DMS53 (cell line): ENCODE measurements around the gene FBXL15.

Experiments used
- DNase-seq: peaks from one replicate; lab custom pipeline; 2025; lab: John Stamatoyannopoulos, UW

FBXL15 gene

DNA sequence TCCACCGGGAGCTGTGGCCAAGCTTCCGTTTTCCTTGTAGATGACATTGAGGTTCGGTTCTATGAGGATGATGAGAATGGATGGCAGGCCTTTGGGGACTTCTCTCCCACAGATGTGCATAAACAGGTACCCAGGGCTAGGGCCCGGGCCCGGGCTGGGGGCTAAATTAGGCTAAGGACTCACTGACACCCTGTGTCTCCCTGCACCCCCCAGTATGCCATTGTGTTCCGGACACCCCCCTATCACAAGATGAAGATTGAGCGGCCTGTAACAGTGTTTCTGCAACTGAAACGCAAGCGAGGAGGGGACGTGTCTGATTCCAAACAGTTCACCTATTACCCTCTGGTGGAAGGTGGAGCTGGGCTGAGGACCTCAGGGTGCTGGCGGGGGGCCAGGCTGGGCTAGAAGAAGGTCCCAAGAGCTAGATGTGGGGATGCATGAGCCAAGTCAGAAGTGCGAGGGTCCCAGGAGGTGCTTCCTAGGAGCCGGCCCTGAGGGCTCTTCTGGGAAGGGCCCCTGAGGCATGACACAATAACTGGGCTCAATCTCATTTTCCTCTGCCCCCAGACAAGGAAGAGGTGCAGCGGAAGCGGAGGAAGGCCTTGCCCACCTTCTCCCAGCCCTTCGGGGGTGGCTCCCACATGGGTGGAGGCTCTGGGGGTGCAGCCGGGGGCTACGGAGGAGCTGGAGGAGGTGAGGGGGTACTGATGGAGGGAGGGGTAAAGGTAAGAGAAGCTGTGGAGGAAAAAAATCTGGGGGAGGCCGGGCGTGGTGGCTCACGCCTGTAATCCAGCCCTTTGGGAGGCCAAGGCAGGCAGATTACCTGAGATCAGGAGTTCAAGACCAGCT lies 22.2 kb upstream of the FBXL15 start:
- no peak for DNase-seq

DNA sequence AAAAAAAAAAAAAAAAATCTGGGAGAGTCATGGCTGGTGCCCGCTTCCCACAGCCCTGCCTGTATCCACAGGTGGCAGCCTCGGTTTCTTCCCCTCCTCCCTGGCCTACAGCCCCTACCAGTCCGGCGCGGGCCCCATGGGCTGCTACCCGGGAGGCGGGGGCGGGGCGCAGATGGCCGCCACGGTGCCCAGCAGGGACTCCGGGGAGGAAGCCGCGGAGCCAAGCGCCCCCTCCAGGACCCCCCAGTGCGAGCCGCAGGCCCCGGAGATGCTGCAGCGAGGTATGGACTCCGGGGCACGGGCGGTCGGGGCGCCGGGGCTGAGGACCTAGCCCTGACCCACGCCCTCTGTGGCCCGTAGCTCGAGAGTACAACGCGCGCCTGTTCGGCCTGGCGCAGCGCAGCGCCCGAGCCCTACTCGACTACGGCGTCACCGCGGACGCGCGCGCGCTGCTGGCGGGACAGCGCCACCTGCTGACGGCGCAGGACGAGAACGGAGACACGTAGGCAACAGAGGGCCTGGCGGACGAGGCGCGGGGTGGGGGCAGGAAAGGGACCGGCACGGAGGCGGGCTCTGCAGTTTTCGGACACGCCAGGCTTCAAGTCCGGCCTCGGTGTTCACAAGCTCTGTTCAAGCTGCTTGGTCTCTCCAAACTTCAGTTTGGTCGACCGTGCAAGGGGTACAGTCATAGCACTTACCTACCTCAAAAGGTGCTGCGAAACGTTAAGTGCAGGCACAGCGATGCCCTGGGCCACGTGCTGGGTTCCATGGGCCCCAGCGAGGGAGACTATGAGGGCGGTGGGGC lies 21.2 kb upstream of the FBXL15 start:
- peak; percentile 94 for DNase-seq

DNA sequence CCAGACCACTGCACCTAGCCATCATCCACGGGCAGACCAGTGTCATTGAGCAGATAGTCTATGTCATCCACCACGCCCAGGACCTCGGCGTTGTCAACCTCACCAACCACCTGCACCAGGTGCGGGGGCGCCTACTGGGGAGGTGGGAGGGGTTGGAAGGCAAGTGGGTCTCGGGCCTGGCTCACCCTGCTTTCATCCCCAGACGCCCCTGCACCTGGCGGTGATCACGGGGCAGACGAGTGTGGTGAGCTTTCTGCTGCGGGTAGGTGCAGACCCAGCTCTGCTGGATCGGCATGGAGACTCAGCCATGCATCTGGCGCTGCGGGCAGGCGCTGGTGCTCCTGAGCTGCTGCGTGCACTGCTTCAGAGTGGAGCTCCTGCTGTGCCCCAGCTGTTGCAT lies 20.6 kb upstream of the FBXL15 start:
- DNase-seq = no peak

DNA sequence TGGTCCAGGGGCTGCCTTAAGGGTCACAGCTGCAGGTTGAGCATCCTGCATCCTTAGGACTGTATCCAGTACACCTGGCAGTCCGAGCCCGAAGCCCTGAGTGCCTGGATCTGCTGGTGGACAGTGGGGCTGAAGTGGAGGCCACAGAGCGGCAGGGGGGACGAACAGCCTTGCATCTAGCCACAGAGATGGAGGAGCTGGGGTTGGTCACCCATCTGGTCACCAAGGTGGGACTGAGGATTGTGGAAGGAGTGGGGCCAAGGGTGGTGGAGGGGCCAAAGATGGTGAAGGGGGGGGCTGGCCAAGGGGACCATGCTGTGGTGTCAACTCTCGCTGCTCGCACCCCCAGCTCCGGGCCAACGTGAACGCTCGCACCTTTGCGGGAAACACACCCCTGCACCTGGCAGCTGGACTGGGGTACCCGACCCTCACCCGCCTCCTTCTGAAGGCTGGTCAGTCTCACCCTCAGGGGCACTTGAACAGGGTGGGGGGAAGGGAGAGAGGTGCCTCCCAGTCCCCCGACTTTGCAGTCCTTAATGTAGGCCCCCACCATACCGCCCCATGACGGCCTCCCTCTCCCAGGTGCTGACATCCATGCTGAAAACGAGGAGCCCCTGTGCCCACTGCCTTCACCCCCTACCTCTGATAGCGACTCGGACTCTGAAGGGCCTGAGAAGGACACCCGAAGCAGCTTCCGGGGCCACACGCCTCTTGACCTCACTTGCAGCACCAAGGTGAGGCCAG lies 19.9 kb upstream of the FBXL15 start:
- no peak for DNase-seq

DNA sequence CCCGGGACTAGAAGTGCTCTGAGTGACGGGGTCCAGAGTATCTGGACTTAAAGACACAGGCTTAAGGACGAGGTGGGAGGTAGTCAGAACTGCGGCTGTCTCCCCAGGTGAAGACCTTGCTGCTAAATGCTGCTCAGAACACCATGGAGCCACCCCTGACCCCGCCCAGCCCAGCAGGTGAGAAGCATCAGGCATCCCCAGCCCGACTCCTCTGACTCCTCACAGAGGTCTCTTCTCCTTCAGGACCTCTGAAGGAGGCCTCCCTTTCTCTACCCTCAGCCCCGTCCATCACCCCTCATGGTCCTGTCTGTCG lies 19.3 kb upstream of the FBXL15 start:
- DNase-seq = no peak

DNA sequence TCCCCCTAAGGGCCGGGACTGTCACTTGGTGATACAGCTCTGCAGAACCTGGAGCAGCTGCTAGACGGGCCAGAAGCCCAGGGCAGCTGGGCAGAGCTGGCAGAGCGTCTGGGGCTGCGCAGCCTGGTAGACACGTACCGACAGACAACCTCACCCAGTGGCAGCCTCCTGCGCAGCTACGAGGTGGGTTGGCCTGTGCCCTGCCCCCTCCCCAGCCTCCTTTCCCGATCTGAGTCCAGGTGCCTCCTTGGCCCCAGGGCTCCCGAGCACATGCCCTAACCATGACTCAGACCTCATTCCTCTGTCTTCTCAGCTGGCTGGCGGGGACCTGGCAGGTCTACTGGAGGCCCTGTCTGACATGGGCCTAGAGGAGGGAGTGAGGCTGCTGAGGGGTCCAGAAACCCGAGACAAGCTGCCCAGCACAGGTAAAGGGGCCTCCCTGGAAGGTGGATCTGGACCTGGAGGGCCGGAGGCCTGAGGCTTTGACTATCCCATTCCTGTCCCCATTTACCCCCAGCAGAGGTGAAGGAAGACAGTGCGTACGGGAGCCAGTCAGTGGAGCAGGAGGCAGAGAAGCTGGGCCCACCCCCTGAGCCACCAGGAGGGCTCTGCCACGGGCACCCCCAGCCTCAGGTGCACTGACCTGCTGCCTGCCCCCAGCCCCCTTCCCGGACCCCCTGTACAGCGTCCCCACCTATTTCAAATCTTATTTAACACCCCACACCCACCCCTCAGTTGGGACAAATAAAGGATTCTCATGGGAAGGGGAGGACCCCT lies 18.7 kb upstream of the FBXL15 start:
- DNase-seq = peak; percentile 49

DNA sequence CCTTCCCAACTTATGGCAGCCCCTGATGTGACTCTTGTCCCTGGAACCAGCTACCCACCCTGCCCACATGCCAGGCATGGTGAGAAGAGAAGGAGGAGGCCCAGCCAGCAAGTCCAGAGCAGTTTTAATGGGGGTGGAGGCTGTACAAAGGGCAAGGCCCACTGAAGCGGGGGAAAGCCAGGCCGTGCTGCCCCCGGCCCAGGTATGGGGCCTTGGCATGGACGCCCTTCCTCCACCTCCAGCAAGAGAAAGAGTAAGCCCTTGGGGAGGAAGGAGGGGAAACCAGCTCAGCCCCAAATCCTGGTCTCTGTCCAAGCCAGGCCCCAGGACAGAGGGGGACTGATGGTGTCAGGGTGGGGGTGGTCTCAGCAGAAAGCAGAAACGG lies 18.1 kb upstream of the FBXL15 start:
- no peak for DNase-seq

DNA sequence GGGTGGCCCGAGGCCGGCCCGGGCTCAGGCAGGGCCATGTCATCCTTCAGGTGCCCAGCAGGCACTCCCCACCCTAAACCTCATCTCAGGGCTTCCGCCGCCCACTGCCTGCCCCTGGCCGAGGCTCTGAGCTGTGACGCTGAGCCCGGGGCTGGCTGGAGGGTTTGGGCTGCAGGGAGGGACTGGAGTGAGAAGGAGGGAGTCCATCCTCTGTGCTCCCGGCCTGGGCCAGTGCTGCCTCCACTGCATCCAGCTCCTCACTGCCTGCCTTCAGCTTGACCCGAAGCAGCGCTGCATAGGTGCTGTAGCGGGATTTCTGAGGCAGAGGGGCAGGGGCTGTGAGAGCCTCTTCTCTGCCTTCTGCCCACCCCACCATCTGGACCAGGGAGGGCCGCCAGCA lies 17.5 kb upstream of the FBXL15 start:
- no peak for DNase-seq

DNA sequence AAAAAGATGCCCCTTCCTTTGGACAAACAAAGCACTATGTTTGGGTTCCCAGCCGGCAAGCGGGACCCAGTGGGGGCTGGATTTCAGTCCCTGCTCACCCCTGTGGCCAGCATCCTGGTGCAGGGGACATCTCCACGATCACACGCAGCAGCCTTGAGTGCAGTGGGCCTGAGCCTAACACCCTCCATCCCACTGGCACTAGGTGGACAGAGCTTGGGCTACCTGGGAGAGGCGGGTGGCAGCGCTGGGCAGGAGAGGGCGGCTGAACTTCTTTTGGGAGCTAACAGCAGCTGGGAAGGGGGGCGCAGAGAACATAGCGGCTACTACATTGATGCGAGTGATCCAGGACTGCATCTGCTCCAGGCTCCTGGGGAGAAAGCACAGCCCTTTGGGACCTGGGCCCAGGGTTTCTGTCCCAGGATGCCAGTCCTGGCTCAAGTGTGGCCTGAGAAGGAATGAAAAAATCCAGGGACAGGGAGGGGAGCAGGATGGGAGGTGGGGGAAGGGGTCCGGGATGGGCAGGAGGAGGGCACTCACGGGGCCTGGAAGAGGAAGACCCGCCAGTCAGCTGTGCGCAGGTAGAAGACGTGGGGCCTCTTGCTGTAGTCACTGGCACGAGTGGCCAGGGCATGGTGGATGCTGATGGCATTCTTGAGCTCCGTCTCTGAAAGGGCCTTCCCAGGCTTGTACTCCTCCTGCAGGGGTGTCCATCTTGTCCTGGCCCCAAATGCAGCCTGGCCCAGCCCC lies 16.1 kb upstream of the FBXL15 start:
- no peak for DNase-seq

DNA sequence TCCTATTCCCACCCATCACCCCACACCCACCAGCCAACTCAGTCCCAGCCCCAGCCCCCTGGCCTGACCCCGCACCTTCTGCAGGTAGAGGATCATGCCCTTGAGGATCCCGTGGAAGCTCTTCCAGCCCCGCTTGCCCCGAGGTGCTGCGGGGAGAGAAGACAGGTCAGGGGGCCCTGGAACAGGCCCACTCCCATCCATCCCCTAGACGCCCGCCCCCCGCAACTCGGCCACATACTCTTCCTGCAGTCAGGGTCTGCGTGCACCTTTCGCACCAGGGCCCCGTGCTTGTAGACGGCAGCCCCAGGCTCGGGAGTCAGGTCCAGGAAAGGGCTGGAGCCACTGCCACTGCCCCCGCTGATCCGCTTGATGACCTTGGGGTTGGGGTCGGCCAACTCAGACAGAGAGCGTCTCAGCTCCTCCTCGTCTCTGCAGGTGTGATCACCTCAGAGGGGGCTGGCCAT lies 15.5 kb upstream of the FBXL15 start:
- no peak for DNase-seq

DNA sequence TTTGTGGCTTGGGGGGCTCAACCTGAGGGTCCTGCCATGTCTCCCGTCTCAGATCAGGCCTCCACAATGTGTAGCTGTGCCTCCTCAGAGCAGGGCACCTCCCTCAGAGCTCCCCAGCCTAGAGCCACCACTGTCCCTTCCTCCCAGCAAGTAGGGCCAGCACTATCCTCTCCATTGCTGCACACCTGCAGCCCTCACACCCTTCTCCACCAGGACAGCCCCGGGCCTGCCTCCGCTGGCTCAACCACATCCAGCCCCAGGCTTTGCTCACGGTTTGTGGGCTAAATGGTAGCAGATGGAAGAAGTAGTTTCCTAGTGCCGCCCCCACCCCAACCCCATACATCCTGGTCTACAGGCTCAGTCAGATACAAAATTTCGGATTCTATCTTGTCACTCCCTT lies 15.0 kb upstream of the FBXL15 start:
- no peak for DNase-seq

DNA sequence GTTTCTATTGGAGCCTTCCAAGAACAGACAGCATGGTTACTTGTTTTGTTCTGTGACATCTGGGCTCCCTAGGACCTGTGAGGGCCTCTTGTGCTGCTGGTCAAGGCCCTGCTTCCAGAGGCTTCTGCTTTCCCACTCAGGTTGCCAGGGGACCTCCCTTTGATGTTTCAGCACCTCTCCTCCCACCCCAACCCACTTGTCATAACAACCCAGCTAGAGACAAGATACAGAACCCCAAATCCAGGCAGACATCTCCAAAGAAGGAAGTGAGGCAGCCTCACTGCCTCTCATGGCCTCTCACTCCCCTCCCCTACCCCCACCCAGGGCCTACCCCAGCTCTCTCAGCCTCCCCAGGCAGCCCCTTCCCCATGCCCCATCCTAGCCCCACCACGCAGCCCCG lies 13.8 kb upstream of the FBXL15 start:
- DNase-seq = no peak

DNA sequence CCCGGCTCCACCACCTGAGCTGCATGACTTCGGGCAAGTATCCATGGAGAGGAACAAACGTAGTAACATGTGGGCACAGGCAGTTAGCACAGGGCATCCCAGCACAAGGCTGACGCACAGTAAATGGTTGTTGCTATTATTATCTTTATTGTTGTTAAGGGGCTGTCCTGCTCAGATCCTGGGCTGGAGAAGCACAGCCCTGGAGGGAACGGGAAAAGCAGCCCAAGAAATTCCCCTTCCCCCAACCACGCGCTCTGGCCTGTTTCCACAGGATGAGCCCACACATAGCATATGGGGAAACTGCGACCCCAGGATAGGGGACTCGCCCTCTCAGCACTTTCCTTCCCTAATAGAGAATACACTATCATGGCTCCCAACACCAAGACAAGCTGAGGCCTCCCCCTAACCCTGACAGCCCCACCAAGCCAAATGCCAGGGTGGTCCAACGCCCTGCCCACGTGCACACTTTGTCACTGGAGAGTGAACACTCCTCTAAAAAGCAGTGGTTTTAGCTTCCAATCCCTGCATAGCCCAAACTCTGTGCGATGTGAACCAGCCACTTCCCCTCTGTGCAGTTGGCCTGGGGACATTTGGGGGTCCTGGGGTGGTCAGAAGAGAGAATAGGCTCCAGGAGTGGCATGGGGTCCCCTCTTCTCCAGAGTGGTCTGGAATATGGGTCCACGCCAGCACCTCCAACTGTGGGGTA lies 13.1 kb upstream of the FBXL15 start:
- DNase-seq = no peak

DNA sequence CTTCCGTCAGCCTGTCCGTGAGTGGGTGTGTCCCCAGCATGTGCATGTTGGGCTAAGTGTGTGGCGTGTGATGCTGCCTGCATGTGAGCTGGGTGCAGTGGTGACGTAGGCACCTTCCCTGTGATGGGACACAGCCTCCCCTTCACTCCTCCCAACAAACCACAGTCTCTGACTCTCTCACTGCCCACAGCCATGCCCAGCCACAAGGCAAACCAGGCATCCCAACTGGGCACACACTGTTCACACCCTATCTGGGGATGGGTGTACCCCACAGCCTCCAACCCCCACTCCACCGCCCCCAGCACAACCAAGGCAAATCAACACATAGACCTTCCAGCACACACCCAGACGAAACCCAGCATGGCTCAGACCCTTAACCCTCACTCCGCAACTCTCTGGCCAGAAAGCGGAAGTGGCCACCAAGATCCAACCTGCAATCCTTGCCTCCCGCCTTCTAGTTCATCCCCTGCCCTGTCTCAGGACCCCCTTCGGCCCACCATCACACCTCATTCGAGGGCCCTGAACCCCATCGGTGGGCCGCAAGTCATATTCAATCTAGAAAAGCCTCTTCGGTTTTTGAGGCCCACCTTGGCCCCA lies 12.4 kb upstream of the FBXL15 start:
- DNase-seq = no peak

DNA sequence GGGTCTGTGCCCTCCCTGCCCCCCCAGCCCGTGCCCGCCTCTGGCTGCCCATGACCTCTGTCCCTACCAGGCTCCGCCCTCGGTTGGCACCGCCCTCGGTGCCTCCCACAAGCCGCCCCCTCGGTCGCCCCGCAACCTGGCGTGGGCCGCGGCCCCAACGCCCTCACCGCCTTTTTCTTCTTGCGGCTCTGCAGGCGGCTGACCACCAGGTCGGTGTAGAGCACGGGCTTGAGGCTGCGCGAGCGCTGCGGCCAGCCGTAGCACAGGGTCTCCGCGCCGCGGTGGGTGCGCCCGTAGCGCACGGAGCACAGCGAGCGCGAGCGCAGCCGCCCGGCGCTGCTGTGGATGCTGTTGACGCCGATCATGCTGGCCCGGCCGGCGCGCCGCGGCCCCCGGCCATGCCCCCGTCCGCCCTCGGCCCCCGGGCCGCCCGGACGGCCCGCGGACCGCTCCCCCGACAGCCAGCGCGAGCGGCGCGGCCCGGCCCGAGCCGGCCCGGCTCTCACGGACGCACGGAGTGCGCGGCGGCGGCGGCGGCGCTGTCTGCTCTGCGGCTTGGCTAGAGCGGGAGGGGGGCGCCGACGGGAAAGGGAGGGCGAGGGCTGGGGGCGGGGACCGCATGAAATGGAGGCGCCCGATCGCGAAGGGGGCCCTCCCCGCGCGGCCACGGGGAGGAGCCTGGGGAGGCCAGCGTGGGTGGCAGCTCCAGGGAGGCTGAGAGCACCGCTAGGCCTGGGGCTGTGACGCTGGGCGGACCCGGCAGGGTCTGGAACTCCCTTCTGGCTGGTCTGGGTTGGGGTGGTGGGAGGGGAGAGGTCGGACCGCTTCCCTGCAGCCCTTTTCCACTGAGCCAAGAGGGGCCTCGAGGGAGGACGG lies 11.7 kb upstream of the FBXL15 start:
- peak; percentile 71 for DNase-seq

DNA sequence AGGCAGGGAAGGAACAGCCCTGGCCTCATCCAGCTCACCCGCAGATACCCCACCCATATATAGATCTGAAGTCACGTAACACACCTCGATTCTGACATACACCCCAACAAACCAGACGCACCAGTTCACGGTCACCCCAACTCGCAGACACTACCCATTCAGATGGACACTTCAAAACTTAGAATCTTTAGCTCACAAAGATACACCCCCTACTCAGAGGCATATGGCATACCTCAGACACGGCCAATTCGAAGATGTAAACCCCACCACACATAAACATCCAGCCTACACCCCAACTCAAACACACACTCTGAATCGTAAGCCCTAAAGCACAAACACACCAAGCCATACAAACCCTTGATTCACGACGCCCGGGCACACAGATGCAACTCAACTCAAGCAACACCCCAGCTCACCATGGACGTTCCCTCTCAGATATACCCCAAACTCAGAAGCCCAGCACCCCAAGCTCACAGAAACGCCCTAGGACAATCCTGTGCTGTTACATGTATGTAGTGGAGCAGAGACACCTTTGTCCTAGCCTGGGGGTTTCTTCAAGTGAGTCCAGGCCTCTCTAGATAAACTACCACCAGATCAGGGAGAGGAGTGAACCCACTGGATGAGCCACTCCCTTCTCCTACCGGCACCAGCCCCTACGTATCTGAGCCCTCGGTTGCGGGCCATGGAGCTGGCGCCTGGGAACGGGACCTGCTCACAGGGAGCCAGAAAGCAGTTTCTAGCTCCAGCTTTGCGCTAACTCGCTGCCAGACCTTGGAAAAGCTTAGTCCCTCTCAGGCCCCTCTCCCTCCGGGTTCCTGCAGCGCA lies 10.8 kb upstream of the FBXL15 start:
- peak; percentile 69 for DNase-seq

DNA sequence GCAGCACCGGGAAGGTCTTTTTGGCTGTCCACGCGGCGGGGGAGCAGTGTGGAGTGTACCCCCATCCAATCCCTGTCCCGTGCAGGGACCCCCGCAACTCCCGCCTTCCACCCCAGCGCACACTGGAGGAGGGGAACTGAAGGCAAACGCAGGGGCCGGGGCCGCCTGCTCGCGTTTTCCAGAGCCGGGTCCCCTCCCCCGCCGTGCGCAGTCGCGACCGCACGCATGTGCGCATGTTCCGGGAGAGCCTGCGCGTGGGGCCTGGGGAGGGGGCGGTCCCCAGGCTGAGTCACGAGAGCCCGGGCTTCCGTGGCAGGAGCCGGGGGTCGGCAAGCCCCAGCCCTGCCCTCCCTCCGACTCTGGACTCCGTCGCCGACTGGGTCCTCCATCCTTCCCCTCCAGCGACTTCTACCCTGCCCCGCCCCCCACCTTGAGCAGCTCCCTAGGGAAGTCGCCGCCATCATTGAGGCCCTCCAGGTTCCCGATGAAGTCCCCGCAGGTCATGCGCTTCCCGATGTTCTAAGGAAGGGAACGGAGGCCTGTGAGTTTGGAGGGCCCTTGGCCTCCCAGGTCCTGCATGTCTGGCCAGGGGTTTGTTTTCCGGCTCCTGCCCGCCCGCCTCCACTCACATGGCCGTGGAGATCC lies 10.1 kb upstream of the FBXL15 start:
- DNase-seq = peak; percentile 74
